GM19240 (cell line): ENCODE measurements around the gene CDK2AP2.
"Not testable (repeated sequence)": the region's sequence is repeated elsewhere in the genome, so short reads cannot be mapped to it uniquely, and the experiment has no call there.

Experiments used
- DNase-seq: peaks from one replicate; pipeline ENCODE4 v3.0.0; 2011; ENCODE audit warnings: low spot score; ENCODE audit not compliant: insufficient read length

CDK2AP2 gene

DNA sequence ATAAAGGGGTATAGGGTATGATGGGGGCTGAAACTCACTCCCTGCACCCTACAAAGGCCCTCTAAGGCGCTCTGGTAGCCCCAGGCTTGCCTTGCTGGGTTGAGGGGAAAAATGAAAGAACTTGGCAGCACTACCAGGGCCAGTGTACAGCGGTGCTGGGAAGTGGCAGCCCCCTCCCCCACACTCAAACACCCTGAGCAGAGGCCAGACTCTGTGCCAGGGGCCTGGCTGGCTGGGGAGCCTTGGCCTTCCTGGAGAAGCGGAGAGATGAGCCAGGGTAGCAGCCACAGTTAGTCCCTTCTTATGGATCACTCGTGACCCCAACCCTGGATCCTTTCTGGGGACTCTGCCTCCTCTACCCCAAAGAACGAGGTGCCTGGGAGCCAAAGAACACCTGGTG is 41.6 kb downstream of the CDK2AP2 start:
- no peak for DNase-seq

- DNase-seq = not testable (repeated sequence)
Observed at GRCh38 chr11:67465530-67465929, 42.4 kb downstream of the CDK2AP2 start.

DNA sequence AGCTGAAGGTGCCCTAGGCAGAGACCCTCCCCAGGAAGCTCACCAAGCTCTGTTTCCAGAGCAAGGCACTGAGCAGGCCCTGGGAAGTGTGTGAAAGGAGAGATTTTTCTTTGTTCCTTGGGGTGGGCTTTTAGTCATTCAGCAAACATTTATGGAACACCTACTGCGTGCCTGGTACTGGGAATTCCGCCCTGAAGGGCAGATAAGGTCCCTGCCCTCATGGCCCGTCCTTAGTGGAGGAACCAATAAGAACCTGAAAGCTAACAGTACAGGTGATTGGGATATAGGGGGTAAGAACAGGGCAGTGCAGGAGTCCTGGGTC is 42.8 kb downstream of the CDK2AP2 start:
- no peak for DNase-seq

GRCh38 chr11:67464411-67465188 is 43.4 kb downstream of the CDK2AP2 start:
- peak; percentile 92 for DNase-seq

- no peak for DNase-seq
Observed at GRCh38 chr11:67463680-67464410, 44.1 kb downstream of the CDK2AP2 start.

DNA sequence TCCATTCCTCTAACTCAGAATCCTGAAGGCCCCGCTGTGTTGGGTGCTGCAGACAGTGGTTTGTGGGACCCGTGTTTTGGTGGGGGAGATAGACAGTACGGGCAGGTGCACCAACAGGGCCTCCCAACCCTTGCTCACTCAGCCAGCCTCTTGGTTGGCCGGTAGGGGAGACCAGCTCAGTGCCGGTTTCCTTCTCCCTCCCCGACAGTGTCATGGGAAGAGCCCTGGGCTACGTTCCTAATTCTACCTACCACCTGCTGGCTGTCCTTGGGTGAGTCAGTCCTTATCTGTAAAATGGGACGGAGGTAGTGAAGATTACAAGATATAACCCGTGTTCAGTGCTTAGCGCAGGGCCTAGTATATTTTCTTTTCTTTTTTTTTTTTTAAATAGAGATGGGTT is 44.8 kb downstream of the CDK2AP2 start:
- no peak for DNase-seq

- no peak for DNase-seq
Observed at GRCh38 chr11:67458266-67458665, 49.7 kb downstream of the CDK2AP2 start.

DNA sequence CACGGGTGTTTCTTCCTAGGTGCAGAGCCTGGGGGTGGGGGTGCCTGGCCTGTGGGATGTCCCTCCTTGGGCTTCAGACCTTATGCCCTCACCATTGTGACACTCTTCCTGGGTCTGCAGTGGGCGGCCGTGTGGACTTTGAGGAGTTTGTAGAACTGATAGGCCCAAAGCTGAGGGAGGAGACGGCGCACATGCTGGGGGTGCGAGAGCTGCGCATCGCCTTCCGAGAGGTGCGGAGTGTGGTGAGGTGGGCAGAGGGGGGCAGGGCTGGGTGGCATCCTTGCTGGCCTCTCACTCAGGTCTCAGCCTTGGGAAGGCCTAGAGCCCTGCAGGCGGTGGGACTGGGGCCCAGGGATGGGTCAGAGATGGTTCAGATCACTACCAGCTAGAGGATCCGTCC is 50.5 kb downstream of the CDK2AP2 start:
- DNase-seq = no peak
